K562 (cell line): ENCODE data around the gene SLC2A4. TPM values are rescaled to one million over a fixed set of nuclear protein-coding genes. Genes with fewer than 3 reads are reported as not detected.

ENCODE experiments used
- CXXC5 ChIP-seq: fragments of 250-450 bp; sonication (Bioruptor Pico); IDR thresholded peaks from 2 replicates; pipeline ENCODE4 v1.8.0; 2022; ENCODE audit warnings: inconsistent platforms, mild to moderate bottlenecking, moderate library complexity
- ETV1 ChIP-seq: fragments of 450-650 bp; conservative IDR thresholded peaks from 2 replicates; pipeline ENCODE4 v1.6.1; 2016; ENCODE audit warnings: missing genetic modification characterization, control low read depth, low read depth, missing compliant biosample characterization
- HDAC3 ChIP-seq: fragments of 450-650 bp; IDR thresholded peaks from 2 replicates; pipeline ENCODE4 v1.6.1; 2018; ENCODE audit warnings: borderline replicate concordance, mild to moderate bottlenecking, moderate library complexity; ENCODE audit not compliant: partially characterized antibody
- HMGN3 ChIP-seq: IDR thresholded peaks from 2 replicates; pipeline ENCODE4 v1.6.1; 2011; ENCODE audit warnings: borderline replicate concordance, low read depth, mild to moderate bottlenecking, mixed read lengths, low read length; ENCODE audit not compliant: insufficient read length; ENCODE audit errors: extremely low read depth
- KLF6 ChIP-seq: fragments of 250-450 bp; sonication (Bioruptor Pico); IDR thresholded peaks from 2 replicates; pipeline ENCODE4 v1.4.0; 2020; ENCODE audit warnings: mild to moderate bottlenecking, moderate library complexity, borderline replicate concordance
- PCBP2 ChIP-seq: fragments of 200-400 bp; formaldehyde crosslinking; IDR thresholded peaks from 2 replicates; pipeline ENCODE4 v1.6.1; 2018; ENCODE audit warnings: low read length, low read depth, mild to moderate bottlenecking, moderate library complexity; ENCODE audit not compliant: poor library complexity, severe bottlenecking
- ZNF717 ChIP-seq: fragments of 250-450 bp; sonication (Bioruptor Pico); IDR thresholded peaks from 2 replicates; pipeline ENCODE4 v1.5.0; 2021
- polyA plus RNA-seq, 8 experiments: library from polyadenylated mRNA; depleted of rRNA in 4 of 8; stranded (reverse) in 5 of 8; unstranded in 3 of 8; fragments of >200 nt; fragmentation: Nextera tagmentation in 2 of 8; fragmentation: Illumina TruSeq in 1 of 8; extraction: Ambion mirVana in 2 of 8; extraction: Trizol in 1 of 8; gene quantifications; 2 replicates each; pipeline versions ENCODE4 v1.2.1 to v1.2.3, GENCODE V29; 2011 to 2014; ENCODE audit warnings: inconsistent platforms in 1 of 8, missing spikeins in 1 of 8
- total RNA-seq, 7 experiments: library from RNA; depleted of rRNA in 6 of 7; stranded (reverse); fragments of >200 nt in 6 of 7; fragmentation: Illumina TruSeq in 2 of 7; extraction: Trizol in 2 of 7; gene quantifications; 2 replicates each; pipeline versions ENCODE4 v1.2.1 to v1.2.3, GENCODE V29; 2011 to 2021; ENCODE audit warnings: low replicate concordance in 1 of 7
- TF ChIP-seq, protein P1 (sequence below): fragments of 250-450 bp; sonication (Bioruptor Pico); IDR thresholded peaks from 2 replicates; pipeline ENCODE4 v1.8.0; 2022; ENCODE audit warnings: inconsistent platforms, mild to moderate bottlenecking, moderate library complexity, borderline replicate concordance
- TF ChIP-seq, protein P2 (sequence below), 2 experiments: IDR thresholded peaks; 2 replicates each; pipeline ENCODE4 v1.6.1; 2012; ENCODE audit warnings: improper control_type of control experiment in 2 of 2, low read depth in 2 of 2, low read length in 2 of 2, borderline replicate concordance in 1 of 2
- TF ChIP-seq, protein P3 (sequence below), 3 experiments: fragments of 200-800 bp in 1 of 3; fragments of 250-450 bp in 1 of 3; fragments of 450-650 bp in 1 of 3; sonication (Bioruptor Pico) in 1 of 3; sonication (Bioruptor generic) in 1 of 3; formaldehyde crosslinking in 1 of 3; IDR thresholded peaks; 2 replicates each; pipeline versions ENCODE4 v1.6.1 to v1.8.0; 2016 to 2022; ENCODE audit warnings: mild to moderate bottlenecking in 2 of 3, missing genetic modification characterization in 2 of 3, missing compliant biosample characterization in 1 of 3, moderate library complexity in 1 of 3
- TF ChIP-seq, protein P4 (sequence below), 2 experiments: fragments of 450-650 bp in 1 of 2; sonication (generic) in 1 of 2; formaldehyde crosslinking in 1 of 2; IDR thresholded peaks in 1 of 2; conservative IDR thresholded peaks in 1 of 2; 2 replicates each; pipeline versions ENCODE4 v1.6.1 to v1.8.1; 2016 to 2023; ENCODE audit warnings: mild to moderate bottlenecking in 2 of 2, moderate library complexity in 2 of 2, inconsistent platforms in 1 of 2, missing genetic modification reagents in 1 of 2
- TF ChIP-seq, protein P5 (sequence below): fragments of 200-800 bp; sonication (Bioruptor generic); IDR thresholded peaks from 2 replicates; pipeline ENCODE4 v1.6.1; 2017; ENCODE audit warnings: missing genetic modification characterization, missing compliant biosample characterization

SLC2A4 gene
- total and polyA plus RNA-seq, 9 of the 15 experiments (the other 6 are each of a cell fraction or from before 2014, with no cell fraction given) = 0.74 to 3.5 (median 1.6) TPM

DNA sequence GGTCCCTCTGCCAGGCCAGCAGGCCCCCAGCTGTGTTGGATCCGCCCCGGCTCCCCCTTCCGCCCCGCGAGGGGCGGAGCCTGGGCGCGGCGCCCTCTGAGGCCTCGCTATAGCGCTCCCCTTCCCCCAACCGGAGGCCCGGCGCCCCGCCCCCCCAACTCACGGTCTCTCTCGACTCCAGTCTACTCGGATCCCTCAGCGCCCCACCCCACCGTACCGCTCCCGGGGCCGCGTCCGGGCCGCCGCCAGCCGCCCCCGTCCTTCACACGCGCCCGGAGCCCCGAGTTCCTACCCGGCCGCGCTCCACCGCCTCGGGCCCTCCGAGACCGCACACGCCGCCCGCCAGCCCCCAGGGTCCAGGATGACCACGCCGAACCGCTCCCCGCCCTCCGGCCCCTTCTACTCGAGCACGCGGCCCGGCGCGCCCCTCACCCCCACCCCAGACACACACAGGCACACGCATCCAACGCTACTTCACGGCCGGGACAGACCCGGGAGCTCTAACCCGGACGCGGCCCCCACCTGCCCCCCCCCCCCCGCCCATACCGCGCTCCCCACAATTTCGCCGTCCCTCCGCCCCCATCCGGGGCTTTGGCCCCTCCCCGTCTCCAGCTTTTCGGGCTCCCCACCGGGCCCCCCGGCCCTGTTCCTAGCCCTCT lies 43.6 kb upstream of the SLC2A4 start (continued):
- TF ChIP-seq KLF6 (CRISPR knock-in tag) (no peak), ZNF717 (CRISPR knock-in tag) (no peak), HDAC3 (no peak), CXXC5 (peak; percentile 71), HMGN3 (peak; percentile 78), PCBP2 (no peak), ETV1 (tag) (0 out of 2 replicates have a peak, but pooled peaks have one; percentile 9)
- TF ChIP-seq, protein P1, sequence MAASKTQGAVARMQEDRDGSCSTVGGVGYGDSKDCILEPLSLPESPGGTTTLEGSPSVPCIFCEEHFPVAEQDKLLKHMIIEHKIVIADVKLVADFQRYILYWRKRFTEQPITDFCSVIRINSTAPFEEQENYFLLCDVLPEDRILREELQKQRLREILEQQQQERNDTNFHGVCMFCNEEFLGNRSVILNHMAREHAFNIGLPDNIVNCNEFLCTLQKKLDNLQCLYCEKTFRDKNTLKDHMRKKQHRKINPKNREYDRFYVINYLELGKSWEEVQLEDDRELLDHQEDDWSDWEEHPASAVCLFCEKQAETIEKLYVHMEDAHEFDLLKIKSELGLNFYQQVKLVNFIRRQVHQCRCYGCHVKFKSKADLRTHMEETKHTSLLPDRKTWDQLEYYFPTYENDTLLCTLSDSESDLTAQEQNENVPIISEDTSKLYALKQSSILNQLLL (CRISPR knock-in tag) = no peak
- TF ChIP-seq, protein P2, sequence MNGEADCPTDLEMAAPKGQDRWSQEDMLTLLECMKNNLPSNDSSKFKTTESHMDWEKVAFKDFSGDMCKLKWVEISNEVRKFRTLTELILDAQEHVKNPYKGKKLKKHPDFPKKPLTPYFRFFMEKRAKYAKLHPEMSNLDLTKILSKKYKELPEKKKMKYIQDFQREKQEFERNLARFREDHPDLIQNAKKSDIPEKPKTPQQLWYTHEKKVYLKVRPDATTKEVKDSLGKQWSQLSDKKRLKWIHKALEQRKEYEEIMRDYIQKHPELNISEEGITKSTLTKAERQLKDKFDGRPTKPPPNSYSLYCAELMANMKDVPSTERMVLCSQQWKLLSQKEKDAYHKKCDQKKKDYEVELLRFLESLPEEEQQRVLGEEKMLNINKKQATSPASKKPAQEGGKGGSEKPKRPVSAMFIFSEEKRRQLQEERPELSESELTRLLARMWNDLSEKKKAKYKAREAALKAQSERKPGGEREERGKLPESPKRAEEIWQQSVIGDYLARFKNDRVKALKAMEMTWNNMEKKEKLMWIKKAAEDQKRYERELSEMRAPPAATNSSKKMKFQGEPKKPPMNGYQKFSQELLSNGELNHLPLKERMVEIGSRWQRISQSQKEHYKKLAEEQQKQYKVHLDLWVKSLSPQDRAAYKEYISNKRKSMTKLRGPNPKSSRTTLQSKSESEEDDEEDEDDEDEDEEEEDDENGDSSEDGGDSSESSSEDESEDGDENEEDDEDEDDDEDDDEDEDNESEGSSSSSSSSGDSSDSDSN (IDR thresholded peaks at IDR 0.05; ENCODE audit: borderline replicate concordance in 1 of 2, low read depth in 2 of 2, low read length in 2 of 2) = peak in 1 of 2 experiments; percentile 55; a peak in 1 of 4 replicates
- TF ChIP-seq, protein P3, sequence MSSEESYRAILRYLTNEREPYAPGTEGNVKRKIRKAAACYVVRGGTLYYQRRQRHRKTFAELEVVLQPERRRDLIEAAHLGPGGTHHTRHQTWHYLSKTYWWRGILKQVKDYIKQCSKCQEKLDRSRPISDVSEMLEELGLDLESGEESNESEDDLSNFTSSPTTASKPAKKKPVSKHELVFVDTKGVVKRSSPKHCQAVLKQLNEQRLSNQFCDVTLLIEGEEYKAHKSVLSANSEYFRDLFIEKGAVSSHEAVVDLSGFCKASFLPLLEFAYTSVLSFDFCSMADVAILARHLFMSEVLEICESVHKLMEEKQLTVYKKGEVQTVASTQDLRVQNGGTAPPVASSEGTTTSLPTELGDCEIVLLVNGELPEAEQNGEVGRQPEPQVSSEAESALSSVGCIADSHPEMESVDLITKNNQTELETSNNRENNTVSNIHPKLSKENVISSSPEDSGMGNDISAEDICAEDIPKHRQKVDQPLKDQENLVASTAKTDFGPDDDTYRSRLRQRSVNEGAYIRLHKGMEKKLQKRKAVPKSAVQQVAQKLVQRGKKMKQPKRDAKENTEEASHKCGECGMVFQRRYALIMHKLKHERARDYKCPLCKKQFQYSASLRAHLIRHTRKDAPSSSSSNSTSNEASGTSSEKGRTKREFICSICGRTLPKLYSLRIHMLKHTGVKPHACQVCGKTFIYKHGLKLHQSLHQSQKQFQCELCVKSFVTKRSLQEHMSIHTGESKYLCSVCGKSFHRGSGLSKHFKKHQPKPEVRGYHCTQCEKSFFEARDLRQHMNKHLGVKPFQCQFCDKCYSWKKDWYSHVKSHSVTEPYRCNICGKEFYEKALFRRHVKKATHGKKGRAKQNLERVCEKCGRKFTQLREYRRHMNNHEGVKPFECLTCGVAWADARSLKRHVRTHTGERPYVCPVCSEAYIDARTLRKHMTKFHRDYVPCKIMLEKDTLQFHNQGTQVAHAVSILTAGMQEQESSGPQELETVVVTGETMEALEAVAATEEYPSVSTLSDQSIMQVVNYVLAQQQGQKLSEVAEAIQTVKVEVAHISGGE (CRISPR knock-in tag; IDR thresholded peaks at IDR 0.05) = peak in 1 of 3 experiments; percentile 48; a peak in 2 of 6 replicates
- TF ChIP-seq, protein P4, sequence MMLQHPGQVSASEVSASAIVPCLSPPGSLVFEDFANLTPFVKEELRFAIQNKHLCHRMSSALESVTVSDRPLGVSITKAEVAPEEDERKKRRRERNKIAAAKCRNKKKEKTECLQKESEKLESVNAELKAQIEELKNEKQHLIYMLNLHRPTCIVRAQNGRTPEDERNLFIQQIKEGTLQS (IDR thresholded peaks at IDR 0.05) = no peak
- TF ChIP-seq, protein P4 (CRISPR knock-in tag; conservative IDR thresholded peaks at IDR 0.05) = no peak
- TF ChIP-seq, protein P5, sequence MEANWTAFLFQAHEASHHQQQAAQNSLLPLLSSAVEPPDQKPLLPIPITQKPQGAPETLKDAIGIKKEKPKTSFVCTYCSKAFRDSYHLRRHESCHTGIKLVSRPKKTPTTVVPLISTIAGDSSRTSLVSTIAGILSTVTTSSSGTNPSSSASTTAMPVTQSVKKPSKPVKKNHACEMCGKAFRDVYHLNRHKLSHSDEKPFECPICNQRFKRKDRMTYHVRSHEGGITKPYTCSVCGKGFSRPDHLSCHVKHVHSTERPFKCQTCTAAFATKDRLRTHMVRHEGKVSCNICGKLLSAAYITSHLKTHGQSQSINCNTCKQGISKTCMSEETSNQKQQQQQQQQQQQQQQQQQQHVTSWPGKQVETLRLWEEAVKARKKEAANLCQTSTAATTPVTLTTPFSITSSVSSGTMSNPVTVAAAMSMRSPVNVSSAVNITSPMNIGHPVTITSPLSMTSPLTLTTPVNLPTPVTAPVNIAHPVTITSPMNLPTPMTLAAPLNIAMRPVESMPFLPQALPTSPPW = peak; percentile 95
